Inflammatory macrophage treated with lipopolysaccharide for 4 hours (primary cell): ENCODE results near the gene SAP25.

Experiments
- DNase-seq: peaks from one replicate; pipeline ENCODE4 v3.0.0-alpha.2; 2020

Gene SAP25

DNA sequence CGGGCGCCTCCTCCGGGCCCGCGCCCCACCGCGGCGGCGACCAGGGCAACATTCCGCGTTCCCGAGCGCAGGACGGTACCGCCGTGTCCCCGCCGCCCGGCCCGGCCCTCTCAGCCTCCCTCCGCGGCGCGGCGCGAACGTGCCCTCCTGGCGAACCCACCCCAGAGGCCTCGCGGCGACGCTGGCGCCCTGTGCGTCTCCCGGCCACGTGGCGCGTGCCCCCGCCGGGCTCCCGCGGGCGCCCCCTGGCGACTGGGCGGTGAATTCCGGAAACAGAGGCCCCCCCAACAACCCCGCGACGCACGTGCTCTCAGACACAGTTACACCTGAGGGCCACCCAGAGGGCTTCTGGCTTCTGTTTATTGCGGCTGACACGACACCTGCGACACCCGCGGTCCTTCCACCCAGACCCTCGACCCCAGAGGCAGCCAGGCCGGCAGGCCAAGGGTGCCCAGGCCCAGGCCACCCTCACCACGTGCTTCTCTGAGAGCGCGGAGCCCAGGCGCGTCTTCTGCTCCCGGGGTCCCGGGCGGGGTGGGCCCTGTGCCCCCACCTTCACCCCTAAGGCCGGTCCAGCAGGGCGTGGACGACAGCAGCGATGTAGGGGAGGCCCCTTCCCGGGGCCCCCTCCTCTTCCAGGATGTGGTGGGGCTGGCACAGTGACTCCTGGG, at the start of gene SAP25:
Gene SAP25, minus strand, starts transcription at position 210 of the 671 bp plus-strand sequence. Its CDS starts 158 bp downstream, at position 52.
- DNase-seq, result no peak

- DNase-seq, result no peak
Measured at GRCh38 chr7:100621554-100621953, 47.9 kb upstream of the SAP25 start.

- DNase-seq, result no peak
Measured at GRCh38 chr7:100620804-100621203, 47.1 kb upstream of the SAP25 start.

- no peak for DNase-seq
Measured at GRCh38 chr7:100620239-100620638, 46.5 kb upstream of the SAP25 start.

DNA sequence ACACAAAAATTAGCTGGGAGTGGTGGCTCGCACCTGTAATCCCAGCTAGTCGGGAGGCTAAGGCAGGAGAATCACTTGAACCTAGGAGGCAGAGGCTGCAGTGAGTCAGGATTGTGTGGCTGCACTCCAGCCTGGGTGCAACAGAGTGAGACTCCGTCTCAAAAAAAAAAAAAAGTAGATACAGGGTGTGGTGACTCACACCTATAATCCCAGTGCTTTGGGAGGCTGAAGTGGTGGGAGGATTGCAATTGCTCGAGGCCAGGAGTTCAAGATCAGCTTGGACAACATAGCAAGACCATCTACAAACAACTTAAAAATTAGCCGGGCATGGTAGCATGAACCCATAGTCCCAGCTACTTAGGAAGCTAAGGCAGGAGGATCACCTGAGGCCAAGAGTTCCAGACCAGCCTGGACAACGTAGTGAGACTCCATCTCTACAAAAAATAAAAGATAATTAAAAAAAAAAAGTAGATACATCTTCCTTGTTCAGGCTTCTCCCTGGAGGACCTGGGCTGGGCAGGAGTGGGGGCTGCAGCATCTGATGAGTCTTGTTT, 40.7 kb upstream of the SAP25 start:
- no peak for DNase-seq

DNA sequence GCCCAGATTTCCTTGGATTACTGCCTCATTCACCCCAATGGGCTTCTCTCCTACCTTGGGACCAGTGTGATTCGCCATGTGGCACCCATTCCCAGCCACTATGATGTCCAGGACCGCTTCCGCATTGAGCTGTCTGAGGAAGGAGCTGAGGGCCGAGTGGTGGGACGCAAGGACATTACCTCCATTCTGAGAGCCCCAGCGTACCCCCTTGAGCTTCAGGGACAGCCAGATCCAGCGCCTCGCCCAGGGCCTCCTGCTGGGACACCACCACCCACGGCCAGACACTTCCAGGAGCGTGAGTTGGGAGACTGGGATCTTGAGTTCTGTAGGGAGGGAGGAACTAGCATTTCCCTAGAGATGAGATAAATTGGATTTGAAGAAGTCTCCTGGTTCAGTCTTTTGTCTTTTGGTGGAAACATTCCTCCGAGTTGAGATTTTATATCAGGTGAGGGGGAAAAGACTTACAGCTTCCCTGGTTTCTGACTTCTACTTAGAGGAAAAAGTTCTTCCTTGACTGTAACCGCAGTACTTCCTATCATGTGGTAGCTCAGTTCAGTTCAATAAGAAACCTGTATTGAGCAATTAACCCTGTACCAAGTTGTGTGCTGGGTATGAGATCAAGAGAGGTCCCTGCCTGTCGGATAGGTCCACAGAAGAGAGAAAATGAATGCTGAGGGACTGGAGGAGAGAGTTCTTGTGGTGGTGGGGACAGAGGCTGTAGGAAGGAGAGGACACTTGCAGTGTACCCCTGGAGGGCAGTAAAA, 39.9 kb upstream of the SAP25 start:
- DNase-seq, result peak; percentile 63

- no peak for DNase-seq
Measured at GRCh38 chr7:100612730-100613390, 39.2 kb upstream of the SAP25 start.

GRCh38 chr7:100611983-100612729, 38.5 kb upstream of the SAP25 start, which contains the start of gene MOSPD3:
Gene MOSPD3 (plus strand): TSS chr7:100612540. CDS start chr7:100612792, 252 bp downstream.
- peak; percentile 99 for DNase-seq

GRCh38 chr7:100609958-100610357, 36.3 kb upstream of the SAP25 start:
- peak; percentile 33 for DNase-seq

- DNase-seq, result no peak
Measured at GRCh38 chr7:100607111-100607510, 33.4 kb upstream of the SAP25 start.

- DNase-seq, result no peak
Measured at GRCh38 chr7:100606313-100606712, 32.6 kb upstream of the SAP25 start.

DNA sequence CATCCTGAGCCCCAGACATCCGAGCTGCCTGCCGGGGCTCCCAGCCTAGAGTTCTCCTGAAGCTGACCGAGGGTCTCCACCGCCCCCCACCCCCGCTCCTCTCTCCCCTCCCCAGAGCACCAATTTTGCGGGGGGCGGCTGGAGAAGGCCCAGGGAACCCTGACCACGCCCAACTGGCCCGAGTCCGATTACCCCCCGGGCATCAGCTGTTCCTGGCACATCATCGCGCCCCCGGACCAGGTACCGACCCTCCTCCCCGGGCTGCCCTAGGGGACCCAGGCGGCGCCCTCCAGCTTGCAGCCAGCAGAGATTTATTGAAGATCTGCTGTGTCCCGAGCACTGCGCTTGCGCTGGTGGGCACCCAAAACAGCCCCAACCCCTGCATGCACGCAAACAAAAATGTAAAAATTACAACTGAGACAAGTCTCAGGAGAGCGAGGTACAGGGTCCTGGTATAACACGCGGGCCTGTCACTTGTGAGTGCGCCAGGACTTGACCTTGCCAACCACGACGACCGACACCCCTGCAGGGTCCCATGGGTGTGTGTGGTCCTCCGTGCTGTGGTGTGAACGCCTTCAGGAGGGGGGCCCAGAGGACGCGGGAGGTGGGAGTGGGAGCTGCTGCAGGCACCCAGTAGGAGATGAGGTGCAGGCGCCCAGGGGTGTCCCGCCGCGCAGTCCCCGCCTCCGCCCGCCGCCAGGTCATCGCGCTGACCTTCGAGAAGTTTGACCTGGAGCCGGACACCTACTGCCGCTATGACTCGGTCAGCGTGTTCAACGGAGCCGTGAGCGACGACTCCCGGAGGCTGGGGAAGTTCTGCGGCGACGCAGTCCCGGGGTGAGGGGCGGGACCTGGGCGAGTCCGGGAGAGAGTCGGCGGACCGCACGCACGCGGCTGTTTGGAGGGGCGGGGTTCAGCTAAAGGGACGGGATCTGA, 31.5 kb upstream of the SAP25 start:
- DNase-seq, result peak; percentile 49

GRCh38 chr7:100604028-100604975, 30.6 kb upstream of the SAP25 start:
- peak; percentile 63 for DNase-seq

DNA sequence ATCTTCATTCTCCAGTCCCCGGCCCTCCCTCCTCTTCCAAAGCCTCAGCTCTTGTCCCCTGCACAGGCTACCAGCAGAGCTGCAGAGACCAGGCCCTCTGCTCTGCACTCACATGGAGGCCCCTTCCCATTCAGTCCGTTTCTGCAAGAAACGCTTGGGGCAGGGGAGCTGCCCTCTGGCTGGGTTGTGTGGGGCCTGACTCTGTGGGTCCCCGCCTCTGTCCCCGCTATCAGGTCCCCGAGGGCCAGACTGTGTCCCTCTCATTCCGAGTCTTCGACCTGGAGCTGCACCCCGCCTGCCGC, 30.0 kb upstream of the SAP25 start:
- DNase-seq, result no peak

- no peak for DNase-seq
Measured at GRCh38 chr7:100602889-100603725, 29.4 kb upstream of the SAP25 start.

DNA sequence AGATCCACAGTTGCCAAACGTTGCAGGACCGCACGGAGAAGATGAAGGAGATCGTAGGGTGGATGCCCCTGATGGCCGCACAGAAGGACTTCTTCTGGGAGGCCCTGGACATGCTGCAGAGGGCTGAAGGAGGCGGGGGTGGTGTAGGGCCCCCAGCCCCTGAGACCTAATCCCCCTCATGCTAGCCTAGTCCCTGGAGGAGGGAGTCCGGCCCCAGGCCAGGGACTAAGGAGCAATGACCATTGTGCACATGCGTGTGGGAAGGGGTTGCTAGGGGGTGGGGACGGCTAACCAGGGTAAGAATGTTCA, 27.0 kb upstream of the SAP25 start:
- DNase-seq, result no peak

DNA sequence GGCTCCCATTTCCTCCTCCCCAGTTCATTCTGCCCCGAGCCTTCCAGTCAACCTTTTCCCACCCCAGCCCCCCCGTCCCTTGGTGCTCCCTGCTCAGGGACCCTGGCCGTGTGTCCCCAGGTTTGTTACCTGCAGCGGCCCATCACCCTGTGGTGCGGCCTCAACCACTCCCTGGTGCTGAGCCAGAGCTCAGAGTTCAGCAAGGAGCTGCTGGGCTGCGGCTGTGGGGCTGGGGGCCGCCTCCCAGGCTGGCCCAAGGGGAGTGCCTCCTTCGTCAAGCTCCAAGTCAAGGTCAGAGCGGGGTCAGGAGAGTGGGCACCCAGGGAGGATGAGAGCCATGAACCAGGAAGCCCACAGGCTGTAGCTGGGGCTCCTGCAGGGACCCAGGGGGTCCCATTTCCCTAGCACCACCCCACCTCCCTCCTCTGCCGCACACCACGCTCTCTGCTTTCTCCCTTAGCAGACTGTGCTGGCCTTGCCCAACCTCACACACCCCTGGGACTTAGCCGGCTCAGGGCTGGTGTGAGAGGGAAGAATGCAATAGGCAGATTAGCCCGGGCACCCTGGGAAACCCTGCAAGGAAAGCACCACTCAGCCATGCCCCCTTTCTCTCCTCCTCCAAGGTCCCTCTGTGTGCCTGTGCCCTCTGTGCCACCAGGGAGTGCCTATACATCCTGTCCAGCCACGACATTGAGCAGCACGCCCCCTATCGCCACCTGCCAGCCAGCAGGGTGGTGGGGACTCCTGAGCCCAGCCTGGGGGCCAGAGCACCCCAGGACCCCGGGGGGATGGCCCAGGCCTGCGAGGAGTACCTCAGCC, 26.4 kb upstream of the SAP25 start:
- no peak for DNase-seq

DNA sequence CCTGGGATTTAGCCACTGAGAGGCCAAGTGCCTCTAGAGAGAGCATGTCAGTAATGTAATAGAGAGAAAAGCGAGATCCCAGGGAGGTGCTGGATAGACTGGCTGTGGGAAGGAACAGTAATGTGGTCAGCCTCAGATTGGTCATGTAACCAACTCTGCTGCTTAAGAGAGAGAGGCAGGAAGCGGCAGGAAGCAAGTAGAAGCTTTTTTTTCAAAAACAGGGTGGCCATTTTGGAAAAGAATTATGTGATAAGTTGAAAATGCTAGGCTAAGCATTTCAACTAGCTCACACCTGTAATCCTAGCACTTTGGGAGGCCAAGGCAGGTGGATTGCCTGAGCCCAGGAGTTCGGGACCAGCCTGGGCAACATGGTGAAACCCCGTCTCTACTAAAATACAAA, 24.7 kb upstream of the SAP25 start:
- DNase-seq, result no peak

DNA sequence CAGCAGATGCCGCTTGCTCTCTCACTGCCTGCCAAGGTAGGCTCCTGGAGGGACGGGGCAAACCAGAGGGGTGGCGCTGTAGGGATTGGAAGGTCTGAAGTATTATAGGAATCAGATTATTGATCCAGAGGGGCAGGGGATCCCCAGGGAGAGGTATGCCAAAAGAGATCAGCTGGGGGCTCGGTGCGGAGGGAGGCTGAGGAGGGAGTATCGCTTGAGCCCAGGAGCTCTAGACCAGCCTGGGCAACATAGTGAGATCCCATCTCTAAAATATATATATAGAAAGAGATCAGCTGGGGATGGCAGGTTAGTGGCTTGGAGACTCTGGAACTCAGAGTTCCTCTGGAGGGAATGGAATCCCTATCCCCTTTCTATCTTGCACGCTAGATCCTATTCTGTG, 21.5 kb upstream of the SAP25 start:
- no peak for DNase-seq
